Stromal cell of bone marrow (primary cell): ENCODE results near the gene CEMIP2.
A peak's percentile ranks its signal among the peaks of the same experiment; 100 is the strongest.
"Not testable (repeated sequence)": the region's sequence is repeated elsewhere in the genome, so short reads cannot be mapped to it uniquely, and the experiment has no call there.

Experiments
- DNase-seq: peaks from one replicate; pipeline ENCODE4 v3.0.0-alpha.2; 2012; ENCODE audit warnings: low read depth

CEMIP2 gene

GRCh38 chr9:71678999-71679398 lies 89.3 kb downstream of the CEMIP2 start:
- DNase-seq: no peak

- DNase-seq: no peak
These were observed 91.1 kb downstream of the CEMIP2 start for GRCh38 chr9:71677209-71677608.

GRCh38 chr9:71676460-71676859 lies 91.9 kb downstream of the CEMIP2 start:
- DNase-seq: no peak

DNA sequence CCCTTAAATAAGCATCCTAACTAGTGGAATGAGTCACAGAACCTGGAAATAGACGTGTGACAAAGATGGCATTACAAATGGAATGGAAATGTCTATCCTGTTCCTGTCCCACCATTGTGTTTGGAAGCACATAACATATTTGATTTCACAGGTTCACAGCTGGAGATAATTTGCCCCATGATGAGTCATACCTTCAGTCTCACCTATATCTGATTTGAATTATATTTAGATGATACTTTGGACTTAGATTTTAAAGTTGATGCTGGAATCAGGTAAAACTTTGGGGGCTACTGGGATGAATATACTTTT lies 92.5 kb downstream of the CEMIP2 start:
- DNase-seq: no peak

- no peak for DNase-seq
These were observed 93.0 kb downstream of the CEMIP2 start for GRCh38 chr9:71675105-71675856.

DNA sequence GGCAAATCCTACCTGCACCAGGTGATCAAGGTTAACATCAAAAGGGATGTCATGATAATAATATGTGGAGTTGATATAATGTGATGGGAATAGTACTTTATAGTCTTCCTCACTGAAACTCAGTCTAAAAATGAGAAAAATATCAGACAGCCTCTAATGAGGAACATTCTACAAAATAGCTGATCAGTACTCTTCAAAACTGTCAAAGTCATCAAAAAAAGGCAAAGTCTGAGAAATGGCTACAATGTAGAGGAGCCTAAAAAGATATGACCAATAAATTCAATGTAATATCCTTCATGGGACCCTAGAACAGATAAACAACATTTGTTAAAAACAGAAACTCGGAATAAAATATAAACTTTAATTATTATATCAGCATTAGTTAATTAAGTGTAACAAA lies 95.7 kb downstream of the CEMIP2 start:
- no peak for DNase-seq

- no peak for DNase-seq
These were observed 97.0 kb downstream of the CEMIP2 start for GRCh38 chr9:71671289-71671688.

DNA sequence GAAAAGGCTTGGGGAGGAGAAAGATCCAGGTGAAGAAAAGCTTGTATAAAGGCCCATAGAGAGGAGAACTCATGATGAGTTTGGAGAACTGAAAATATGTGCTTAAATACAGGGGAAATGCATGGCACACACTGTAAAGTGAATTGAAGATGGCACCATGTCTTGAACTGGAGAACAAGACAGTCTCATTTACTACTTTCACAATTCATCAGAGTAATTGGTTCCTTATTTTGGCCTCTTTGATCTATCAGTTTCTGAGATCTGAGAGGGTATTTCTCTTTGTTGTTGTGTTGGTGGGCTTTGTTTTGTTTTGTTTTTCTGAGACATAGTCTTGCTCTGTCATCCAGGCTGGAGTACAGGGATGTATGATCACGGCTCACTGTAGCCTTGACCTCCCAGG lies 98.2 kb downstream of the CEMIP2 start:
- DNase-seq: no peak

DNA sequence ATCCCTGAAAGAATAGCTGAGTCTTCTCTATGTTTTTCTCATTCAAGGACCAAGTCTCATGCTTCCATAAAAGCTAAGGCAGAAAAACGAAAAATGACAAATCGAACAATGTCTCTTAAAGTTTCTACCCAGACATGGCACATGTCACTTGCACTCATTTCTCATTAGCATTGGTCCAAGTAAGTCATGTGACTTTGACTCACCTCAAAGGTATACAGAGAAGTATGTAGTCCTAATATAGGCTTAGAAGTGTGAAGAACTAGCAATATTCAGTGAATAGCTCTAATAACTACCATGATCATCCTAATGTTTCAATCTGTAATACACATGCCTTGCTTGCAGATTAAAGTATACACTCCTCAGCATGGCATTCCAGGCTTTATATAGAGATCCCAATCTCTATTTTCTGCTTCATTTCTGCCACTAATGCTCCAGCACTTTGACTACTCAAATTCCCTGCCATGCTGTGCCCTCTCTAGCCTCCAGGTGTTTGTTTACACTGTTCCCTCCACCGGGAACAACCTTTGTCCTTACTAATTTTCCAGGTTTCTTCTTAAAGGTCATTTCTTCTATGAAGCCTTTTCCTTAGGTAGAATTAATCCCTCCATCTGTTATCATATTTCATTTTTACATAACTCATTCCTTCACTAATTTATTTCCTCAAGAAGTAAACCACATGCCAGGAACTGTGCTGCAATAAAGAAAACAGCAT lies 98.9 kb downstream of the CEMIP2 start:
- DNase-seq: no peak

GRCh38 chr9:71668717-71669116 lies 99.6 kb downstream of the CEMIP2 start:
- no peak for DNase-seq

GRCh38 chr9:71665247-71665646 lies 103.1 kb downstream of the CEMIP2 start:
- no peak for DNase-seq

- no peak for DNase-seq
These were observed 103.7 kb downstream of the CEMIP2 start for GRCh38 chr9:71664566-71664965.

DNA sequence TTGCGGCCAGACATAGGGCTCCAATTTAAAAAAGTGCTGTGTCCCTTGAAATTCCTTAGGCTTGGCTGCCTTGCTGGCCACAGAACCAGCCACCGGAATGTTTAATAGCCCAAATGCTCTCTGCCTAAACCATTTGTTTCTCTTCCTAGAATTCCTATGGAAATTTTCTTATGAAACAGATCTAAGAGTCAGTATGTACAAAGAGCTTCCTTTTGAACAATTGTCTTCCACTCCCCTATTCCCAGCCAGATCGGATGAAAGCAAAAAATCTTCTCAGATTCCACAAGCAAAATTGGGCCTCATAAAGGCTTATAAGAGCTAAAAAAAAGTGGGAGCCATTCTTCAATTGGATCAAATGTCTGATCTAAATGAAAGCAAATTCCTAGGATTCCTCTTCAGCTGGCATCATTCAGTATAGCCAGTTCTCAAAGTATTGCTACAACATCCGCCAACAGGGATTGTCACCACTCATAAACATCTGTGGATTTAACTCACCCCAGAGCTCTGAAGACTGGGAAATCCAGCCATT lies 104.3 kb downstream of the CEMIP2 start:
- no peak for DNase-seq

DNA sequence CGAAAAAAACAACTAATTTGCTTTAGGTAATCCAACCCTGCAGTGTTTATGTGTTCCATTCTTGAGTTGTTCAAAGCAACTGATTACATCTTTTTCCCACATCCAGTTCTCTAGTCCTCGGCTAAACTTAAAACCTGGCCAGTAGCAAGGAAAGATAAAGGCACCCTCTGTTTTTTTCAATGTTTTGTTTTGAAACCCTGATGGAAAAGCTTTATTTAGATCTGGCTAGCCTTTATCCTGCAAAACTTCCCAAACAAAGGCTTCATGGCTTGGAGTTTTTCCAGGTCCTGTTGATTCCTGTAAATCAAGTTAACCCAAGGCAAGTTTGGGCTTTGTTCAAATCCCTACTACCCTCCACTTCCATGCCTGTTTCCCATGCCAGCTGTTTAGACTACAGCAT lies 105.1 kb downstream of the CEMIP2 start:
- no peak for DNase-seq

GRCh38 chr9:71662082-71662481 lies 106.2 kb downstream of the CEMIP2 start:
- DNase-seq: no peak

GRCh38 chr9:71657276-71657675 lies 111.0 kb downstream of the CEMIP2 start:
- DNase-seq: not testable (repeated sequence)

DNA sequence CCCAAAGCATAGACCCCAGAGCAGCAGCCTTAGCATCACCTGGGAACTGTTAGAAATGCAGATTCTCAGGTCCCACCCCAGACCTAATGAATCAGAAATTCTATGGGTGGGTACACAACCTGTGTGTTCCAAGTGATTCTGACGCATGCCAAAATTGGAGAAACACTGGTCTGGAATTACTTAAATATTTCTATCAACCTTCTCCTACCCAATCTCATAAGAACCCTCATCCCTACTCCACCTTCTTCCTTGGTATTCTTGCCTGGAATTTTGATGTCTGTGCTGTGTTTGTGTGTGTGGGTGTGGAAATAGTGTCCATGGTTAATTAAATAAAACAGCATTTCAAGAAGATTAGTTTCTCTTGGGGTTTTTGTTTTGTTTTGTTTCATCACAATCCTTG lies 111.8 kb downstream of the CEMIP2 start:
- DNase-seq: no peak

- DNase-seq: no peak
These were observed 112.5 kb downstream of the CEMIP2 start for GRCh38 chr9:71655778-71656177.

DNA sequence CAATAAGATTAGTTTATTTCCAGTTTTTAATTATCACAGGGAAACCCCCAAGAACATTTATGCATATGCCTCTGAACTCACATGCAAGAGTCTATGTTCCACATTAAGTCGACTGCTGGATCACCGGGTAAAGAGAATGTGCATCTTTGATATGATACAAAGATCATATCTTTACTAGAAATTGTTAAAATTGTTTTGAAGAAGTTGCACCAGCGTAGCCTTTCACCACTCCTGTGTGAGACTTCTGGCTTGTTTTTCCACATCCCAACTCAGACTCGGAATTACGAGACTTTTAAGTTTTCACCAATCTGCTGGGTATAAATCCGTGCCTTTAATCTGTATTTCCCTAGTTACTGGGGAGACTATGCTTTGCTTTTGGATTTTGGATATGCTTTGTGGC lies 113.2 kb downstream of the CEMIP2 start:
- DNase-seq: no peak

GRCh38 chr9:71652480-71652879 lies 115.8 kb downstream of the CEMIP2 start:
- no peak for DNase-seq

- DNase-seq: no peak
These were observed 119.9 kb downstream of the CEMIP2 start for GRCh38 chr9:71648453-71648852.

DNA sequence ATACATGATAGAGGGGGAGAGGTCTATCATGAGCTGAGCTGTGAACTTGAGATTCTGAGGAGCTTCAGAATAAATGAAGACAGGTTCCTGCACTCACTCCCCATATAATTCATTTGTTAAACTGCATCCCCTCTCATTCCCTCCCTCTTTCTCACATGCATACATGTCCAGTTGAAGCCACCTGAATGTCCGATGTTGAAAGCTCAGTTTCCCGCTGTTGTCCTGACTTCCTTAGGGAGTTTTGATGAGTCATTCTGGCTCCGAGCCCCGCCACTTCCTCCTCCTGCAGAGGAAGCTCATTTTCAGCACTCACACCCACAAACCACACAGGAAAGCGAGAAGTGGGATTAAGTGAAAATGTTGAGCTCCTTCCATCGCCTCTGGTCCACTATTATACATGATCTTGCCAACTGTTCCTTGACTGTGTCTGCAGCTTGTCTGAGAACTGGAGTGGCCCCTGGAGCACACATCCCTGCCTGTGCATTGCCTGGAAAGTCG lies 121.2 kb downstream of the CEMIP2 start:
- peak; percentile 50 for DNase-seq

- no peak for DNase-seq
These were observed 122.2 kb downstream of the CEMIP2 start for GRCh38 chr9:71646131-71646530.
